IPS DF 6.9 (cell line): ENCODE measurements around the gene ATP2C2.
A peak's percentile ranks its signal among the peaks of the same experiment; 100 is the strongest.

ENCODE experiments used
- DNase-seq: peaks from one replicate; pipeline ENCODE4 v3.0.0-alpha.2; 2013; ENCODE audit warnings: low read depth, low spot score
- H3K27ac ChIP-seq: one replicate; pipeline ENCODE4 v1.5.1; 2013; ENCODE audit warnings: low read length, control low read depth
- H3K27me3 ChIP-seq: 2 replicates; pipeline ENCODE4 v1.6.1; 2013; ENCODE audit warnings: mild to moderate bottlenecking, low read length; ENCODE audit not compliant: control insufficient read depth, insufficient read depth
- H3K36me3 ChIP-seq: 2 replicates; pipeline ENCODE4 v1.6.1; 2013; ENCODE audit warnings: low read length; ENCODE audit not compliant: control insufficient read depth, insufficient read depth
- H3K4me1 ChIP-seq: 2 replicates; pipeline ENCODE4 v1.6.1; 2013; ENCODE audit warnings: low read length; ENCODE audit not compliant: control insufficient read depth, insufficient read depth
- H3K4me3 ChIP-seq: 2 replicates; pipeline ENCODE4 v1.5.1; 2013; ENCODE audit warnings: mild to moderate bottlenecking, low read length
- H3K9me3 ChIP-seq: 2 replicates; pipeline ENCODE4 v1.6.1; 2013; ENCODE audit warnings: low read length, inconsistent platforms; ENCODE audit not compliant: control insufficient read depth, insufficient read depth
- WGBS: extraction: QIAGEN DNeasy Blood & Tissue Kit; methylation state at CpG from one replicate; pipeline ENCODE4 v1.1.7; 2013; ENCODE audit warnings: mixed read lengths, missing lambda C conversion rate; ENCODE audit not compliant: insufficient read length, insufficient coverage; 5-methylcytosine and 5-hydroxymethylcytosine counted together

Gene ATP2C2

DNA sequence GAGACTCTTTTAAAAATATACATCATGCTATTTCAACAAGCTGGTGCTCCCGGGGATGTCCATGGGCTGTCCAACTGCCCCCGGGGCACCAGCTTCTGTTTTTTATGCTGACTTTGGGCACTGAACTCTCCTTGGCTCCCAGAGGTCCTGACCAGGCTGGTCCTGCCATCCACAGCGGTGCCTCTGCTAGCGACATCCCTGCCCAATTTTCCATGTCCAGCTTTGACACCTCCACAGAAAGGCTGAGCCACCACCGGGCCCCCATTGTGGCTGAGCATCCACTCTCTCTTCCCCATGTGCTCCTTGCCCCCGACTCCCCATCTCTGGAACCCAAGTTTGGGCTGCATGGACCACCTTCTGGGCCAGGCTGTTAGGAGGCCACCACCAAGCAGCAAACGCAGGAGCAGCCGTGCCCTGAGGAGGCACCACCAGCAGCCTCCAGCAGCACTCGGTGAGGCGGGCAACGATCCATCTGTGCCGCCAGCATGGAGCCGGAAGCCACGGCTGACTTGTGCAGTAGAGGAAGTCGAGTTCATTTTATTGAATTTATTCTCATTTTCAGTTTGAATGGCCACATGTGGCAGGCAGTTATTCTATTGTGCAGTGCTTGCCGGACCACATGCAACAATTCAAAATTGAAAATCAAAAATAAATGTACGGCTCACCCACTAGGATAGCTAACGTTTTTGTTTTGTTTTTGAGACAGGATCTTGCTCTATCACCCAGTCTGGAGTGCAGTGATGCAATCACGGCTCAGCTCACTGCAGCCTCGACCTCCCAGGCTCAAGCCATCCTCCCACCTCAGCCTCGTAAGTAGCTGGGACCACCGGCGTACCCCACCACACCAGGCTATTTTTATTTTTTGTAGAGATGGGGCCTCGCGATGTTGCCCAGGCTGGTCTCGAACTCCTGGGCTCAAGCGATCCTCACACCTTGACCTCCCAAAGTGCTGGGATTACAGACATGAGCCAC, 139.0 kb downstream of the ATP2C2 start:
- H3K9me3 ChIP-seq = no peaks in the 10 kb centered on the region
- no peak overlapping the region for H3K4me3 ChIP-seq
- no peaks in the 10 kb centered on the region for H3K27me3 ChIP-seq
- WGBS = no CpG with 5 or more reads among the region's 27 CpGs
- peaks cover 10% of the 10 kb centered on the region for H3K4me1 ChIP-seq
- DNase-seq = no peak
- H3K36me3 ChIP-seq = no peaks in the 10 kb centered on the region
- H3K27ac ChIP-seq = no peak overlapping the region

DNA sequence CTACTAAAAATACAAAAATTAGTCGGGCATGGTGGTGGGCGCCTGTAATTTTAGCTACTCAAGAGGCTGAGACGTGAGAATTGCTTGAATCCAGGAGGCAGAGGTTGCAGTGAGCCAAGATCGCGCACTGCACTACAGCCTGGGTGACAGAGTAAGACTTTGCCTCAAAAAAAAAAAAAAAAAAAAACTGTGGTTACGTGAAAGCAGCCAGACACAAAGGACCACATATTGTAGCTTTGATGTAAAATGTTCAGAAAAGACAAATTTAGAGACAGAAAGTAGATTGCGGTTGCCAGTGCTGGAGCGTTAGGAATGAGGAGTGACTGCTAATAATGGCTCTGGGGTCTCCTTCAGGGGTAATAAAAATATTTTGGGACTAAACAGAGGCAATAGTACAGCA, 140.2 kb downstream of the ATP2C2 start:
- Histone ChIP-seq H3K27ac (no peak overlapping the region), H3K9me3 (no peaks in the 10 kb centered on the region), H3K36me3 (no peaks in the 10 kb centered on the region), H3K27me3 (no peaks in the 10 kb centered on the region), H3K4me3 (no peak overlapping the region), H3K4me1 (peaks cover 10% of the 10 kb centered on the region)
- no CpG with 5 or more reads among the region's 8 CpGs for WGBS
- DNase-seq = no peak

DNA sequence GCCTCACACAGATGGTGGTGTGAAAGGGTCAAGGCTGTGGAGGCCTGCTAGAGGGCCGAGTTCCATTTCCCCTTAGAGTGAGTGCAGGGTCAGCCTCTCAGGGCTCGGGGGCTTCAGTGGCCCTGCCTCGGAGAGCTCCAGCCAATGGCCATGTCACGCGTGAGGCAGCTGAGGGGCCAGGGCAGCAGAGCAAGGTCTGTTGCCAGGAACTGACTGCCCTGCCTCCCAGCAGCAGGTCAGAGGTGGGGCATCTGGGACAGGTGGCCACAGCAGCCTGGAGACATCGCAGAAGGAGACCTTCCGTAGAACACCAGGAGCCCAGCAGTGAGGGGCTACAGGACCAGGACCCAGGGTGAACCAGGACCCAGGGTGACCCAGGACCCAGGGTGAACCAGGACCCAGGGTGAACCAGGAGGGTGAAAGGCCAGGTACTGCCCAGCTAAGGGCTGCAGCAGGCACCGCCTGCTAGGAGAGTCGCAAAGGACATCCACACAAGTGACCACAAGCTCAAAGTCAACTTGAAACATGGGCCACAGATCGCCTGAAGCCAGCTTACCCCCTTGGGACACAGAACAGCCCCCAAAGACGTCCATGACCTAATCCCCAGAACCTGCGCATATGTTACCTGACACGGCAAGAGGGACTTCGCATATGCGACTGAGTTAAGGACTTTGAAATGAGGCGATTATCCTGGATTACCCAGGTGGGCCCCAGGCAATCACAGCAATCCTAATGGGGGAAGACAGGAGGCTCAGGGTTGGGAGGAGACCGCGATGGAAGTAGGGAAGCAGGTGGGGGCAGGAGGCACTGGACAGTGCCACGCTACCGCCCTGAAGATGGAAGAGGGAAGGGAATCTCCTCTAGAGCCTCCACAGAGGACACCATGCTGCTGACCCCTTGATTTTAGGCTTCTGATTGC, 141.0 kb downstream of the ATP2C2 start:
- Histone ChIP-seq H3K9me3 (no peaks in the 10 kb centered on the region), H3K36me3 (no peaks in the 10 kb centered on the region), H3K27me3 (no peaks in the 10 kb centered on the region), H3K27ac (no peak overlapping the region), H3K4me3 (no peak overlapping the region), H3K4me1 (peaks cover 8% of the 10 kb centered on the region; the same call in 1 of the 2 replicates)
- WGBS = no CpG with 5 or more reads among the region's 20 CpGs
- no peak for DNase-seq

DNA sequence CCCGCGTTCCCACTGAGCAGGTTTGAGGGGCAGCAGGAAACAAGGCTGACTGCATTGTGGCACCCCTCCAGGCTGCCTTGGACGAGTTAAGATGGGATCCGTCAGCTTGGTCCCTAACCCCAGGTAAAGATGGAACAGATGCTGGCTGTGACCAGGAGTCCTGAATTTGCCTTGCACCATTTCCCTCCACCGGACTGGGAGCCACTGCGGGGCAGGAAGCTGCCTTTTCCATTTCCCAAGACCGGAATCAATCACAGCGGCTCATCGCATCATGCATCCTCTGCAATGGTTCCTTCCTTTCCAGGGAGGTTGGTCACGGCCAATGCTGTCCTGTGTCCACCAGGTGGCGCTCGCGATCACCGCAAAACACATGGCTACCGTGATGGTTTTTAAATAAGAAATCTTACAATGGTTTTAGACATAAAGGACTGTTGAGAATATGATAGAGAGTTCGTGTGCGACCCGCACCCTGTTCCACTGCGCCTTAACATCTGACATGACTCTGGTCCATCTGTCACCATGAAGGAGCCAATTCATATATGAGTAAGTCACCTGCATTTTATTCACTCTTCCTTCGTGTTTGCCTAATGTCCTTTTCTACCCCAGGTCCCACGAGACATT, 143.0 kb downstream of the ATP2C2 start:
- DNase-seq = peak; percentile 86
- H3K36me3 ChIP-seq = no peaks in the 10 kb centered on the region
- peaks cover 8% of the 10 kb centered on the region; the same call in 1 of the 2 replicates for H3K4me1 ChIP-seq
- H3K27ac ChIP-seq = no peak overlapping the region
- no peak overlapping the region for H3K4me3 ChIP-seq
- H3K9me3 ChIP-seq = no peaks in the 10 kb centered on the region
- WGBS = no CpG with 5 or more reads among the region's 21 CpGs
- no peaks in the 10 kb centered on the region for H3K27me3 ChIP-seq

DNA sequence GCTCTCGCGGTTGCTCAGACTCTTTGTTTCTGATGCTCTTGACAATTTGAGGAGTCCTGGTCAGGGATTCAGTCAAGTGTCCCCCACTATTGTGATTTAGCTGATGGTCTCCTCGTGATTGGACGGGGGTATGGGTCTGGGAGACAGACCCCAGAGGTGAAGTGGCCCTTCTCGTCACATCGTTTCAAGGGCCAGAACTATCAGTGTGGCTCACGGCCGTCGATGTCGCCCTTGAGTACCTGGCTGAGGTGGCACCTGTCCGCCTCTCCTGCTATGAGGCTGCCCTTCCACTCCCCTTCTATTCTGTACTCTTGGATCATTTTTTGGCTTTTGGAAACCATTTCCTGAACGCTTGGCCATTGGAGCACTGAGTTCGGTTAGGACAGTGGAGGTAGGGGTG, 143.5 kb downstream of the ATP2C2 start:
- no peaks in the 10 kb centered on the region for H3K9me3 ChIP-seq
- H3K27ac ChIP-seq = no peak overlapping the region
- no peak for DNase-seq
- no peaks in the 10 kb centered on the region for H3K36me3 ChIP-seq
- no peak overlapping the region for H3K4me3 ChIP-seq
- H3K4me1 ChIP-seq = peaks cover 8% of the 10 kb centered on the region; the same call in 1 of the 2 replicates
- no CpG with 5 or more reads among the region's 13 CpGs for WGBS
- H3K27me3 ChIP-seq = no peaks in the 10 kb centered on the region

DNA sequence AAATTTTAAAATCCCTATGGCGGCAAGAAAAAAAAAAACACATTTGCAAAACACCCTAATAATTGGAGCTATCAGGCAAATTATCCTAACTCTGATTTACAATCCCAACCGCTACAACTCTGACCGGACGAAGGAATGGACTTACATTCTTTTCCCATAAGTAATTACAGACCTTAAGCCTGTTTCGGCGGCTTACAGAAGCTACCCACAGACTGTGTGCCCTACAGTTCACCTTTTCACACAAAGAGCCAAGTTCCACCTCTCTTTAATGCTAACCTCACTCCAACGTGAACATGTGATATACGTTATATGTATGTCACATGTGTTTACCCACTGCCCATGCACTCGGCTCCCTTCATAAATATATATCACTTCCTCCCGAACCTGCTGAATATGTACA, 144.8 kb downstream of the ATP2C2 start:
- Histone ChIP-seq H3K27me3 (no peaks in the 10 kb centered on the region), H3K36me3 (no peaks in the 10 kb centered on the region), H3K4me3 (no peak overlapping the region), H3K4me1 (peaks cover 8% of the 10 kb centered on the region; the same call in 1 of the 2 replicates), H3K27ac (no peak overlapping the region), H3K9me3 (no peaks in the 10 kb centered on the region)
- WGBS = no CpG with 5 or more reads among the region's 10 CpGs
- DNase-seq = no peak

DNA sequence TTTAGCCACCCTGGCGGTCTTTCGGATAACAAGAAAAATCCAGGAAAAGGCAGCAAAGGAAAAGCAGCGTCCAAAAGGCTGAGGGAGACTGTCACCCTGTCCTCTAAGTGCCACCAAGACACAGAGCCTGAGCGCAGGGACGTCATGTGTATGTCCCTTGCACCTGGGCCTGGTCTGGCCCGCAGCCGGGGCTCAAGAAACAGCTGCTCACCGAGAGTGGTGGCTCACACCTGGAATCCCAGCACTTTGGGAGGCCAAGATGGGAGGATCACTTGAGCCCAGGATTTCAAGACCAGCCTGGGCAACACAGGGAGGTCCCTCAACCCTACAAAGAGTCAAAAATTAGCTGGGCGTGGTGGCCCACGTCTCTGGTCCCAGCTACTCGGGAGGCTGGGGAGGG, 145.3 kb downstream of the ATP2C2 start:
- Histone ChIP-seq H3K4me3 (no peak overlapping the region), H3K27ac (no peak overlapping the region), H3K27me3 (no peaks in the 10 kb centered on the region), H3K4me1 (peaks cover 8% of the 10 kb centered on the region; the same call in 1 of the 2 replicates), H3K36me3 (no peaks in the 10 kb centered on the region), H3K9me3 (no peaks in the 10 kb centered on the region)
- DNase-seq = no peak
- WGBS = no CpG with 5 or more reads among the region's 11 CpGs
